ENCODE results near the gene CSNK1D.

- TF ChIP-seq EZH2phosphoT487 (IDR thresholded peaks at IDR 0.05; ENCODE audit: borderline replicate concordance, low read length) (no peak), CTCF (IDR thresholded peaks at IDR 0.05; ENCODE audit: low read depth, low read length, poor library complexity, severe bottlenecking) (no peak)
Measured at GRCh38 chr17:82313195-82314011, 39.9 kb upstream of the CSNK1D start.
